ENCODE measurements around the gene DENND5A. TPM values are rescaled to one million over a fixed set of nuclear protein-coding genes. Genes with fewer than 3 reads are reported as not detected.
"Not testable (repeated sequence)": the region's sequence is repeated elsewhere in the genome, so short reads cannot be mapped to it uniquely, and the experiment has no call there.

DENND5A gene
- total and polyA plus RNA-seq, 9 of the 15 experiments (the other 6 are each of a cell fraction or from before 2014, with no cell fraction given): 11.7 to 130 (median 46.3) TPM

- TF ChIP-seq DEAF1 (CRISPR knock-in tag; IDR thresholded peaks at IDR 0.05): no peak
- no peak for TF ChIP-seq TCF7 (IDR thresholded peaks at IDR 0.05; ENCODE audit: borderline replicate concordance)
- TF ChIP-seq ZC3H8 (IDR thresholded peaks at IDR 0.05): no peak
Observed at GRCh38 chr11:9259981-9260837, 4.9 kb downstream of the DENND5A start (continued).

- BruUV-seq (replicated peaks); in situ Hi-C loops (cut with MboI); H3K9ac ChIP-seq (ENCODE audit: insufficient read depth in 1 of 2, low read depth in 2 of 2, low read length in 2 of 2); intact Hi-C loops (cut with micrococcal nuclease); FAIRE-seq; H3K4me2 ChIP-seq (ENCODE audit: insufficient read depth, low read length); H3K27me3 ChIP-seq (ENCODE audit: control insufficient read depth in 2 of 2, insufficient read depth in 2 of 2, low read length in 2 of 2); H3K27ac ChIP-seq (ENCODE audit: extremely low read depth, low read depth, low read length); H3K9me1 ChIP-seq (ENCODE audit: control insufficient read depth, insufficient read depth, low read length); DNase-seq (ENCODE audit: extremely low read depth in 1 of 4, low spot score in 3 of 4); H4K20me1 ChIP-seq (replicated peaks; ENCODE audit: control insufficient read depth, insufficient read depth, low read length); ATAC-seq; H3K4me3 ChIP-seq; CTCF ChIA-PET (ENCODE audit: low intra/inter-chr PET ratio); H3K9me3 ChIP-seq (replicated peaks; ENCODE audit: control insufficient read depth, insufficient read depth, low read depth, low read length); H2AFZ ChIP-seq (ENCODE audit: low read depth, low read length); H3K4me1 ChIP-seq (replicated peaks in 1 of 2; ENCODE audit: control insufficient read depth in 2 of 2, insufficient read depth in 2 of 2, low read length in 2 of 2); POLR2A ChIA-PET: not testable (repeated sequence)
- WGBS (ENCODE audit: insufficient coverage, low coverage, missing lambda C conversion rate): 89% methylated on average over 4 of the region's 4 CpGs
- H3K79me2 ChIP-seq (ENCODE audit: control insufficient read depth, insufficient read depth, low read length): peaks cover 76% of the 10 kb centered on the region
- TF ChIP-seq BCOR (IDR thresholded peaks at IDR 0.05) (peak; percentile 34; the same call in 1 of the 2 replicates), KDM1A (IDR thresholded peaks at IDR 0.05) (peak; percentile 21 to 35; a peak in 1 of 4 replicates), RBM25 (IDR thresholded peaks at IDR 0.05; ENCODE audit: low read depth, low read length, severe bottlenecking) (peak; percentile 39), SMARCA5 (IDR thresholded peaks at IDR 0.05) (peak; percentile 33; the same call in 1 of the 2 replicates), ZNF146 (CRISPR knock-in tag; IDR thresholded peaks at IDR 0.05; ENCODE audit: unreplicated experiment) (peak; percentile 95)
- peaks cover 19% of the 10 kb centered on the region; the same call in 2 of the 3 replicates for H3K36me3 ChIP-seq (ENCODE audit: control insufficient read depth, insufficient read depth, low read length)
Observed at GRCh38 chr11:9258279-9258678, 6.9 kb downstream of the DENND5A start.
